GM15510 (cell line): Measurements from ENCODE around the gene TARM1.

ENCODE experiments used
- POLR2A ChIP-seq: IDR thresholded peaks from 3 replicates; pipeline ENCODE4 v1.6.1; 2011; ENCODE audit warnings: borderline replicate concordance; ENCODE audit not compliant: insufficient read length; ENCODE audit errors: extremely low read depth

TARM1 gene

GRCh38 chr19:54063350-54064116 lies 17.6 kb downstream of the TARM1 start, which contains the start of gene VSTM1:
Gene VSTM1, minus strand, starts transcription at chr19:54063897. Its CDS starts 120 bp downstream, at chr19:54063777.
- TF ChIP-seq POLR2A: no peak

- TF ChIP-seq POLR2A: no peak
Observed at GRCh38 chr19:54062643-54063042, 18.5 kb downstream of the TARM1 start.

GRCh38 chr19:54047616-54048015 lies 33.5 kb downstream of the TARM1 start:
- no peak for TF ChIP-seq POLR2A

- no peak for TF ChIP-seq POLR2A
Observed at GRCh38 chr19:54045771-54046170, 35.4 kb downstream of the TARM1 start.

GRCh38 chr19:54042989-54043388 lies 38.2 kb downstream of the TARM1 start:
- no peak for TF ChIP-seq POLR2A

- TF ChIP-seq POLR2A: no peak
Observed at GRCh38 chr19:54041969-54042606, 39.1 kb downstream of the TARM1 start.

GRCh38 chr19:54040003-54040402 lies 41.2 kb downstream of the TARM1 start:
- no peak for TF ChIP-seq POLR2A

GRCh38 chr19:54035215-54036178 lies 45.7 kb downstream of the TARM1 start:
- no peak for TF ChIP-seq POLR2A

- no peak for TF ChIP-seq POLR2A
Observed at GRCh38 chr19:54030895-54031586, 50.1 kb downstream of the TARM1 start.

- no peak for TF ChIP-seq POLR2A
Observed at GRCh38 chr19:54029930-54030490, 51.2 kb downstream of the TARM1 start.

GRCh38 chr19:54029301-54029700 lies 51.9 kb downstream of the TARM1 start:
- no peak for TF ChIP-seq POLR2A

- TF ChIP-seq POLR2A: no peak
Observed at GRCh38 chr19:54026656-54027055, 54.5 kb downstream of the TARM1 start.

- TF ChIP-seq POLR2A: no peak
Observed at GRCh38 chr19:54024660-54025059, 56.5 kb downstream of the TARM1 start.

GRCh38 chr19:54023191-54023590 lies 58.0 kb downstream of the TARM1 start:
- no peak for TF ChIP-seq POLR2A
